Body of pancreas (tissue), 4 donors: ENCODE results near the gene ANKRD39.

ENCODE experiments used
- CTCF ChIP-seq, 7 experiments: fragments of 450-650 bp in 4 of 7; fragments of 200-600 bp in 3 of 7; sonication (generic) in 3 of 7; IDR thresholded peaks; one replicate each; pipeline ENCODE4 v1.5.1; 2016 to 2019; ENCODE audit warnings: antibody characterized with exemption in 7 of 7
- POLR2A ChIP-seq, 3 donors: fragments of 450-650 bp; IDR thresholded peaks; one replicate each; pipeline ENCODE4 v1.6.1; 2016; ENCODE audit warnings: antibody characterized with exemption in 3 of 3, mild to moderate bottlenecking in 2 of 3

- TF ChIP-seq POLR2A (IDR thresholded peaks at IDR 0.05) (no peak), CTCF (IDR thresholded peaks at IDR 0.05) (no peak)
Measured at GRCh38 chr2:96822786-96823185, 35.0 kb downstream of the ANKRD39 start.
